ENCODE data around the gene HERC6. TPM values are rescaled to one million over a fixed set of nuclear protein-coding genes. Genes with fewer than 3 reads are reported as not detected.

HERC6 gene
- total RNA-seq, 1 donor = 4.9 TPM

DNA sequence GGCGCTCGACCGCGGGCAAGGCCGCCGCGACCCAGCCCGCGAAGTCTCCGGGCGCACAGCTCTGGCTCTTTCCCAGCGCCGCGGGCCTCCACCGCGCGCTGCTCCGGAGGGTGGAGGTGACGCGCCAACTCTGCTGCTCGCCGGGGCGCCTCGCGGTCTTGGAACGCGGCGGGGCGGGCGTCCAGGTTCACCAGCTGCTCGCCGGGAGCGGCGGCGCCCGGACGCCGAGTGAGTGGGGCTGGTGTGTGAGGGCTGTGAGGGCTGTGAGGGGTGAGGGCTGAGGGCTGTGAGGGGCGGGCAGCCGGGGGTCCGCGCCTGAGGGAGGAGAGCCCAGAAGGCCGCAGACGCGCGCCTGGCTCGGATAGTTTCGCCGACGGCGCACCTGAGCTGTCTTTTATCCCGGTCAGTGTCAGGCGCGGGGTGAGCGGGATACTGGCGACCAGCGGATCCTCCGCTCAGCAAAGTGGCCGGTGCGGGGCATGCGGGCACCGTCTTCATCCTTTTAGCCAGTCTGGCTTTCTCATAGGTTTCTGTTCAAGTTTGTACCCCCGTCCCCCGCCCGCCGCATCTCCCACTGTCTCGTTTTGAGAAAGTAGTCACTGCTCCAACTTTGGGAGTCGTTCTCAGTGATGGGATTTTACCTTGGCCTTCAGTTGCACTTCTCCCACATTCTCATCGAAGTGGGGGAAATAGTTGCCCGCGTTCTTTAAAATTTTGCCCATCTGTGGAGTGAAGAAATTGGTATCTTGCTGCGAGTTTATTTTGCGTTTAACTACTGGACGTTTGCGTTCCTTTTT lies 78.9 kb downstream of the HERC6 start:
- H3K4me3 ChIP-seq (ENCODE audit: low read depth, low read length) = peak overlapping the region; percentile 64
- TF ChIP-seq, protein P1, sequence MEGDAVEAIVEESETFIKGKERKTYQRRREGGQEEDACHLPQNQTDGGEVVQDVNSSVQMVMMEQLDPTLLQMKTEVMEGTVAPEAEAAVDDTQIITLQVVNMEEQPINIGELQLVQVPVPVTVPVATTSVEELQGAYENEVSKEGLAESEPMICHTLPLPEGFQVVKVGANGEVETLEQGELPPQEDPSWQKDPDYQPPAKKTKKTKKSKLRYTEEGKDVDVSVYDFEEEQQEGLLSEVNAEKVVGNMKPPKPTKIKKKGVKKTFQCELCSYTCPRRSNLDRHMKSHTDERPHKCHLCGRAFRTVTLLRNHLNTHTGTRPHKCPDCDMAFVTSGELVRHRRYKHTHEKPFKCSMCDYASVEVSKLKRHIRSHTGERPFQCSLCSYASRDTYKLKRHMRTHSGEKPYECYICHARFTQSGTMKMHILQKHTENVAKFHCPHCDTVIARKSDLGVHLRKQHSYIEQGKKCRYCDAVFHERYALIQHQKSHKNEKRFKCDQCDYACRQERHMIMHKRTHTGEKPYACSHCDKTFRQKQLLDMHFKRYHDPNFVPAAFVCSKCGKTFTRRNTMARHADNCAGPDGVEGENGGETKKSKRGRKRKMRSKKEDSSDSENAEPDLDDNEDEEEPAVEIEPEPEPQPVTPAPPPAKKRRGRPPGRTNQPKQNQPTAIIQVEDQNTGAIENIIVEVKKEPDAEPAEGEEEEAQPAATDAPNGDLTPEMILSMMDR (IDR thresholded peaks at IDR 0.05; ENCODE audit: insufficient read depth, low read length) = no peak
- no peak for DNase-seq (ENCODE audit: low read depth)

- no peak for DNase-seq (ENCODE audit: low read depth)
- no peak overlapping the region for H3K4me3 ChIP-seq (ENCODE audit: low read depth, low read length)
- TF ChIP-seq, protein P1 (IDR thresholded peaks at IDR 0.05; ENCODE audit: insufficient read depth, low read length) = no peak
Measured at GRCh38 chr4:88458104-88458740, 79.6 kb downstream of the HERC6 start.

DNA sequence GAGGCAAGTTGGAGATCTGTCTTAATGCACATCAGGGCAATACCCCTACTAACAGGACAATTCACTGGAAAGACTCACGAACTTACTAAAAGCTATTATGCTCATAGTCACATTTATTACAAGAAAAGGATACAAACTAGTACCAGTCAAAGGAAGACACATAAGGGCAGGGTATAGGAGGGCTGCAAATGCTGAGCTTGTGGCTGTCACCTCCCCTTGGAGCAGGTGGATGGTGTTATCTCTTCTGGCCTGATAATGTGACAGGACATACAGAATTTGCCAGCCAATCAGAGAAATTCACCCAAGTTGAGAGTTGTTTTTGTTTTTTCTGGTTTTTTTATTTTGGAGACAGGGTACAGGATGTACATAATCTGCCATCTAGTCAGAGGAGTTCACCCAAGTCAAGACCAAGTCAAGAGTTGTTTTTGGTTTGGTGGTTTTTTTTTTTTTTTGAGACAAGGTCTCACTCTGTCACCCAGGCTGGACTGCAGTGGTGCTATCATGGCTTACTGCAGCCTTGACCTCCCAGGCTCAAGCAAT lies 87.1 kb downstream of the HERC6 start:
- DNase-seq (ENCODE audit: low read depth) = no peak
- TF ChIP-seq, protein P1 (IDR thresholded peaks at IDR 0.05; ENCODE audit: insufficient read depth, low read length) = no peak
- no peak overlapping the region for H3K4me3 ChIP-seq (ENCODE audit: low read depth, low read length)

- TF ChIP-seq, protein P1 (IDR thresholded peaks at IDR 0.05; ENCODE audit: insufficient read depth, low read length) = no peak
- no peak overlapping the region for H3K4me3 ChIP-seq (ENCODE audit: low read depth, low read length)
- no peak for DNase-seq (ENCODE audit: low read depth)
Measured at GRCh38 chr4:88467392-88467791, 88.7 kb downstream of the HERC6 start.

GRCh38 chr4:88477229-88477860 lies 98.7 kb downstream of the HERC6 start:
- H3K4me3 ChIP-seq (ENCODE audit: low read depth, low read length) = no peak overlapping the region
- TF ChIP-seq, protein P1 (IDR thresholded peaks at IDR 0.05; ENCODE audit: insufficient read depth, low read length) = no peak
- no peak for DNase-seq (ENCODE audit: low read depth)

GRCh38 chr4:88478247-88478646 lies 99.6 kb downstream of the HERC6 start:
- DNase-seq (ENCODE audit: low read depth) = no peak
- H3K4me3 ChIP-seq (ENCODE audit: low read depth, low read length) = no peak overlapping the region
- TF ChIP-seq, protein P1 (IDR thresholded peaks at IDR 0.05; ENCODE audit: insufficient read depth, low read length) = no peak
